Body of pancreas (tissue), 4 donors: ENCODE data around the gene ELL. TPM values are rescaled to one million over a fixed set of nuclear protein-coding genes. Genes with fewer than 3 reads are reported as not detected.

ENCODE experiments used
- ATAC-seq: fragments of 150-250 bp; one replicate; pipeline ENCODE4 v1.9.1; 2016
- DNase-seq, 4 donors: peaks; one replicate each; pipeline ENCODE4 v3.0.0-alpha.2; 2019
- H3K27ac ChIP-seq, 4 donors: fragments of 200-600 bp; sonication (generic); 1 replicate in 3 of 4; 2 replicates in 1 of 4; pipeline versions ENCODE4 v1.5.1 to v1.6.1; 2016 to 2019; ENCODE audit warnings: mild to moderate bottlenecking in 1 of 4, mixed read lengths in 1 of 4, moderate library complexity in 1 of 4
- H3K27me3 ChIP-seq, 2 donors: fragments of 200-600 bp; sonication (generic); one replicate each; pipeline ENCODE4 v1.6.0; 2016; ENCODE audit warnings: mild to moderate bottlenecking in 1 of 2
- H3K36me3 ChIP-seq, 2 donors: fragments of 200-600 bp; sonication (generic); replicated peaks in 1 of 2; 2 replicates each; pipeline ENCODE4 v1.5.1; 2016; ENCODE audit warnings: low read depth in 2 of 2; ENCODE audit not compliant: insufficient read depth in 1 of 2
- H3K4me1 ChIP-seq: fragments of 200-600 bp; sonication (generic); one replicate; pipeline ENCODE4 v1.6.0; 2016
- H3K4me3 ChIP-seq, 2 donors: fragments of 200-600 bp; sonication (generic); 1 replicate in 1 of 2; 2 replicates in 1 of 2; pipeline ENCODE4 v1.5.1; 2016 to 2019
- H3K9me3 ChIP-seq, 3 donors: fragments of 200-600 bp; sonication (generic); 1 replicate in 2 of 3; 2 replicates in 1 of 3; pipeline ENCODE4 v1.5.1; 2016
- CTCF ChIP-seq, 7 experiments: fragments of 450-650 bp in 4 of 7; fragments of 200-600 bp in 3 of 7; sonication (generic) in 3 of 7; IDR thresholded peaks; one replicate each; pipeline ENCODE4 v1.5.1; 2016 to 2019; ENCODE audit warnings: antibody characterized with exemption in 7 of 7
- POLR2A ChIP-seq, 3 donors: fragments of 450-650 bp; IDR thresholded peaks; one replicate each; pipeline ENCODE4 v1.6.1; 2016; ENCODE audit warnings: antibody characterized with exemption in 3 of 3, mild to moderate bottlenecking in 2 of 3
- WGBS, 2 donors: methylation state at CpG; one replicate each; pipeline ENCODE4 v1.1.5; 2017; 5-methylcytosine and 5-hydroxymethylcytosine counted together
- intact Hi-C: fragments of 100-400 bp; cut with DNase I; formaldehyde crosslinking; loops from one replicate; pipeline ENCODE4 v1.15.1; 2023
- total RNA-seq, 2 donors: library from RNA; depleted of rRNA; stranded (reverse); fragments of >200 nt; gene quantifications; one replicate each; pipeline ENCODE4 v1.1.0, GENCODE V29; 2016

Gene ELL
- total RNA-seq, 2 donors from 2014 or later = 12.5 to 14.2 TPM

DNA sequence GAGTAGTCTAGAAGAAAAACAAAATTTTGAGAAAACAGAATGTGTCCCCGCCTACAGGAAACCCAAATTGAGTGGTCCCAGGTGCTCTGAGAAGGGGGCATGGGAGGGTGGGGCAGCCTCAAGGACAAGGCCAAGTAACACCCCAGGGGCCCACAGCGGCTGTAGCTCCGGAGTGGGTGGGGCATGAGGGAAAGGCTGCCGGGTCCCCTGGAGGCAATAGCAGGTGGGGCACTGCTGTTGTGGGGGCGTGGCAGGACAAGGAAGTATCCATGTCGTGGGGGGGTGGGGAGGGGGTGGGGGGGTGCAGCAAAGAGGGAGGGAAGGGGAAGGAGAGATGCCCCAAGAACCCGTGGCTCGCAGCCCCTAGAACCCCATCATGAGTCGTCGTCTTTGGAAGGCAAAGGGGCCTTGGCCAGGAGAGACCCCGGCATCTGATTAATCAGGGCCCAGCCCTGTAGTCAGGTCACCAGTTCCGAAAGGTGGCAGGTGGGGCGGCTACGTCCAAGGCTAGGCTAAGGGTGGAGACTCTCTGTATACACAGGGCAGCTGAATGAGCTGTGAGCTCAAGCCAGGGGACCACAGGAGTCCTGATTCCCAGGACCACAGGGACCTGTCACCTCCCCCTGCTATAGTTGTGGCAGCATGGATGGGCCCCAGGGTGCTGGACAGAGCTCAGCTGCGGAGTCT, 76.5 kb downstream of the ELL start:
- WGBS, 2 donors = 78 to 88% methylated on average over 13 to 15 of the region's 15 CpGs
- H3K4me3 ChIP-seq = no peak overlapping the region
- no peaks in the 10 kb centered on the region for H3K9me3 ChIP-seq
- intact Hi-C loops = no loop called here
- TF ChIP-seq POLR2A (IDR thresholded peaks at IDR 0.05) (no peak), CTCF (IDR thresholded peaks at IDR 0.05) (no peak)
- ATAC-seq (no peak), DNase-seq (no peak)
- H3K27ac ChIP-seq = no peak overlapping the region
- H3K36me3 ChIP-seq = peaks cover 33% of the 10 kb centered on the region in 2 donors
- H3K27me3 ChIP-seq = no peaks in the 10 kb centered on the region
- peaks cover 15% of the 10 kb centered on the region for H3K4me1 ChIP-seq

DNA sequence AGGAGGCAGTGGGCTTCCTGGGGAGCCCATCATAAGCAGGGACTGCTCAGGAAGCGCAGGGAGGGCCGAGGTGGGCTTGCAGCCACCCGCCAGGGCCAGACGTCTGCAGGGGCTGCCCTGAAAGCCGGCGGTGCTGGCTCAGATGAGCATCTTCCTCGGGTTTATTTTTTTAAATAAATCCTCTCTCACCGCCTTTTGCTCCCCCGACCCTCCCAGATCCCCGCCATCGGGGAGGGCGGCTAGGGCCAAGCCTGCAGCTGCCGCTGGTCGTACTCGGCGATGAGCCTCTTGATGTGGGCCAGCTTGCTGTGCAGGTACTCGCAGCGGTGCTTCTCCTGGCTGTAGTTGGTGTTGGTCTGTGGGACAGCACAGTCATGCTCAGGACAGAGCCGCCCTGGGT, 77.4 kb downstream of the ELL start:
- Histone ChIP-seq H3K27ac (no peak overlapping the region), H3K4me3 (no peak overlapping the region), H3K4me1 (peaks cover 24% of the 10 kb centered on the region), H3K27me3 (no peaks in the 10 kb centered on the region), H3K9me3 (no peaks in the 10 kb centered on the region), H3K36me3 (peaks cover 25 to 26% of the 10 kb centered on the region in 2 donors)
- intact Hi-C loops = no loop called here
- 87 to 94% methylated on average over 3 to 18 of the region's 19 CpGs for WGBS, 2 donors
- TF ChIP-seq POLR2A (IDR thresholded peaks at IDR 0.05) (no peak), CTCF (IDR thresholded peaks at IDR 0.05) (no peak)
- ATAC-seq (no peak), DNase-seq (no peak)

GRCh38 chr19:18443831-18444230, 78.0 kb downstream of the ELL start:
- H3K36me3 ChIP-seq = peaks cover 21 to 24% of the 10 kb centered on the region in 2 donors
- TF ChIP-seq POLR2A (IDR thresholded peaks at IDR 0.05) (no peak), CTCF (IDR thresholded peaks at IDR 0.05) (no peak)
- no peaks in the 10 kb centered on the region for H3K9me3 ChIP-seq
- H3K4me1 ChIP-seq = peaks cover 30% of the 10 kb centered on the region
- ATAC-seq (no peak), DNase-seq (no peak)
- no peaks in the 10 kb centered on the region for H3K27me3 ChIP-seq
- intact Hi-C loops = no loop called here
- 89 to 92% methylated on average over 9 to 11 of the region's 11 CpGs for WGBS, 2 donors
- no peak overlapping the region for H3K27ac ChIP-seq
- H3K4me3 ChIP-seq = no peak overlapping the region

DNA sequence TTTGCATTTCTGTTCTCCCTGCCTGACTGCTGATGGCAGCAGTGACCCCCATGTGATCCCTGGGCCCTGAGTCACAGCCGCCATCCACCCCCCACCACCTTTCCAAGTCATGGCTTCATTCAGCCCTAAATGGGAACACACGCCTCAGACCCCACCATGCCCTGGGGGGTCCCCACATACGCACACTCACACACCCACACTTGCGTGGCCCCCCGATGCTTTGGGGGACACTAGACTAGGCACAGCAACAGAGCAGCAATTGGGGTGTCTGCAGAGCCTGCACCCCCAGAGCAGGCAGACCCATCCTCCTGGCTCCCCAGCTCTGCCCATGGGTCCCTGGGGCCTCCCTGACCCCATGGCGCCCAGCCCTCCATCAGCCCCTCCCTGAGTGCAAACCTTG, 78.5 kb downstream of the ELL start:
- no peak for DNase-seq
- Histone ChIP-seq H3K4me3 (no peak overlapping the region), H3K9me3 (no peaks in the 10 kb centered on the region), H3K36me3 (peaks cover 21 to 24% of the 10 kb centered on the region in 2 donors), H3K27me3 (no peaks in the 10 kb centered on the region), H3K27ac (no peak overlapping the region), H3K4me1 (peaks cover 35% of the 10 kb centered on the region)
- TF ChIP-seq POLR2A (IDR thresholded peaks at IDR 0.05) (no peak), CTCF (IDR thresholded peaks at IDR 0.05) (no peak)
- intact Hi-C loops = no loop called here
- no peak for ATAC-seq
- 100% methylated on average over 3 to 6 of the region's 6 CpGs for WGBS, 2 donors

DNA sequence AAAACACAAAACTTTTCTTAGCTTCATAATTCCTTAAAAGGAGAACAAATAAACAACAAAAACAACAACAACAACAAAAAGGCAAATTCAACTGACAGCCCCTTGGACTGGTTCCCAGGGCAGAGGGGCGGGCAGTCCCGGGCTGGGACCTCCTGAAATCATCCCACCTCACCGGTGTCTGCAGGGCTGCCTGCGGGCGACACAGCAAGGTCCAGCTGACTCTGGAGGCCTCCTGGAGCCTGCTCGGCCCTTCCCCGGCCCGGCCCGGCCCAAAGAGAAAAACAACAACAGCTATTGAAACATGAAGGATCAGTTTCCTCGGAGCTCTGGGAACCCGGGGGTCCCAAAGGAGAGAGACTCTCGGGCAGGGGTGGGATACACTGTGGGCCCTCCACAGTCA, 78.9 kb downstream of the ELL start:
- Histone ChIP-seq H3K27me3 (no peaks in the 10 kb centered on the region), H3K4me3 (no peak overlapping the region), H3K36me3 (peaks cover 21 to 24% of the 10 kb centered on the region in 2 donors), H3K4me1 (peaks cover 39% of the 10 kb centered on the region), H3K9me3 (no peaks in the 10 kb centered on the region), H3K27ac (no peak overlapping the region)
- ATAC-seq (no peak), DNase-seq (no peak)
- TF ChIP-seq CTCF (IDR thresholded peaks at IDR 0.05) (no peak), POLR2A (IDR thresholded peaks at IDR 0.05) (no peak)
- WGBS, 2 donors = 85 to 94% methylated on average over 12 of the region's 12 CpGs
- intact Hi-C loops = no loop called here
